Measurements from ENCODE around the gene BMS1. TPM values are rescaled to one million over a fixed set of nuclear protein-coding genes. Genes with fewer than 3 reads are reported as not detected.

BMS1 gene
- total RNA-seq, 1 experiment from 2014 or later = 32.3 TPM

- H3K27ac ChIP-seq (ENCODE audit: low read length) = no peak overlapping the region
- no peak for TF ChIP-seq SIN3A (IDR thresholded peaks at IDR 0.05; ENCODE audit: borderline replicate concordance, insufficient read depth, low read depth, low read length)
- TF ChIP-seq CTCF (IDR thresholded peaks at IDR 0.05) = no peak
- no peaks in the 10 kb centered on the region for H3K36me3 ChIP-seq (ENCODE audit: control insufficient read depth, insufficient read depth, low read length)
- intact Hi-C loops (cut with micrococcal nuclease; ENCODE audit: unreplicated experiment) = no loop called here
- POLR2A ChIA-PET = no interaction called here
- no peak overlapping the region for H3K4me3 ChIP-seq (ENCODE audit: low read depth in 2 of 2, low read length in 2 of 2)
- BruUV-seq (replicated peaks) = no TSS peak
- in situ Hi-C loops (cut with HindIII; ENCODE audit: low pct_unique_long_range_greater_than_20kb, low sequenced_read_pairs) = no loop called here
- peaks cover 8% of the 10 kb centered on the region for H3K4me1 ChIP-seq (ENCODE audit: control insufficient read depth, insufficient read depth, low read length)
- ATAC-seq (no peak), DNase-seq (ENCODE audit: low read depth, low spot score) (no peak)
- CTCF ChIA-PET = no interaction called here
- H3K9me3 ChIP-seq (ENCODE audit: control insufficient read depth, insufficient read depth, low read depth, low read length) = no peaks in the 10 kb centered on the region
- no peaks in the 10 kb centered on the region for H3K27me3 ChIP-seq (ENCODE audit: control insufficient read depth, insufficient read depth, low read length)
Observed at GRCh38 chr10:42875798-42876341, 93.3 kb downstream of the BMS1 start.

- no peak overlapping the region for H3K27ac ChIP-seq (ENCODE audit: low read length)
- no TSS peak for BruUV-seq (replicated peaks)
- in situ Hi-C loops (cut with HindIII; ENCODE audit: low pct_unique_long_range_greater_than_20kb, low sequenced_read_pairs) = no loop called here
- DNase-seq (ENCODE audit: low read depth, low spot score) (no peak), ATAC-seq (no peak)
- H3K4me1 ChIP-seq (ENCODE audit: control insufficient read depth, insufficient read depth, low read length) = peaks cover 8% of the 10 kb centered on the region
- CTCF ChIA-PET = no interaction called here
- POLR2A ChIA-PET = no interaction called here
- H3K36me3 ChIP-seq (ENCODE audit: control insufficient read depth, insufficient read depth, low read length) = no peaks in the 10 kb centered on the region
- intact Hi-C loops (cut with micrococcal nuclease; ENCODE audit: unreplicated experiment) = no loop called here
- no peak overlapping the region for H3K4me3 ChIP-seq (ENCODE audit: low read depth in 2 of 2, low read length in 2 of 2)
- no peak for TF ChIP-seq POLR2AphosphoS5 (IDR thresholded peaks at IDR 0.05; ENCODE audit: low read depth, low read length)
- no peak for TF ChIP-seq REST (IDR thresholded peaks at IDR 0.05; ENCODE audit: insufficient read depth in 1 of 2, low read depth in 2 of 2, low read length in 1 of 2)
- no peak for TF ChIP-seq TCF7L2 (IDR thresholded peaks at IDR 0.05; ENCODE audit: low read depth, low read length)
- TF ChIP-seq CTCF (IDR thresholded peaks at IDR 0.05) = no peak
- TF ChIP-seq SIN3A (IDR thresholded peaks at IDR 0.05; ENCODE audit: borderline replicate concordance, insufficient read depth, low read depth, low read length) = no peak
- no peaks in the 10 kb centered on the region for H3K9me3 ChIP-seq (ENCODE audit: control insufficient read depth, insufficient read depth, low read depth, low read length)
- H3K27me3 ChIP-seq (ENCODE audit: control insufficient read depth, insufficient read depth, low read length) = 0 out of 2 replicates have a peak, but pooled peaks cover 2% of the 10 kb centered on the region
Observed at GRCh38 chr10:42876476-42876875, 93.9 kb downstream of the BMS1 start.
